ENCODE data around the gene OSTN. TPM values are rescaled to one million over a fixed set of nuclear protein-coding genes. Genes with fewer than 3 reads are reported as not detected.

The OSTN gene
- total RNA-seq, 4 donors from 2014 or later: not detected

DNA sequence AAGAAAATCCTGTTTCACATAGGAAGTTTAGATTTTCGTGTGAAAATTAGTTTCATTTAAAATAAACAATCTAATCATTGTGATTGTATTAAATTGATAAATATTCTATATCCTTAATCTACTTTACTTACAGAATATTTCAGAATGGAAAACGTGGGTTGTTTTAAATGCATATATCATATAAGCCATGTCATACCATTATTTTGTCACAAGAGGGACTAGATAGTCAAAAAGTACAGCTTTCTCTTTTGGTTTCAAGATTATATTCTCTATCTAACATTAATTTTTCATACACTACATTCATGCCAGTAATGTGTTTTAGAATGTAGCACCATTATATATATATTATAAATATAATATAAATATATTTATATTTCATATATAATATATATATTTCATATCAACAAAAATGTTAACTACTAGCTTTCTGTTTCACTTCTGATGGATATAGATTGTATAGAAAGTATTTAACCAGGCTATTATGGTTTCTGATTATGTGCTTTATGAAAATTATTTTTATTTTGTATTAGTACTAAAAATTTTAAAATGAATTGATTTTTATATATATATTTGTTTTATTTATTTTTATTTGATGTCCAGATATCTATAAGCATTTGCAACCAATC, 45.3 kb downstream of the OSTN start:
- TF ChIP-seq, protein P1, sequence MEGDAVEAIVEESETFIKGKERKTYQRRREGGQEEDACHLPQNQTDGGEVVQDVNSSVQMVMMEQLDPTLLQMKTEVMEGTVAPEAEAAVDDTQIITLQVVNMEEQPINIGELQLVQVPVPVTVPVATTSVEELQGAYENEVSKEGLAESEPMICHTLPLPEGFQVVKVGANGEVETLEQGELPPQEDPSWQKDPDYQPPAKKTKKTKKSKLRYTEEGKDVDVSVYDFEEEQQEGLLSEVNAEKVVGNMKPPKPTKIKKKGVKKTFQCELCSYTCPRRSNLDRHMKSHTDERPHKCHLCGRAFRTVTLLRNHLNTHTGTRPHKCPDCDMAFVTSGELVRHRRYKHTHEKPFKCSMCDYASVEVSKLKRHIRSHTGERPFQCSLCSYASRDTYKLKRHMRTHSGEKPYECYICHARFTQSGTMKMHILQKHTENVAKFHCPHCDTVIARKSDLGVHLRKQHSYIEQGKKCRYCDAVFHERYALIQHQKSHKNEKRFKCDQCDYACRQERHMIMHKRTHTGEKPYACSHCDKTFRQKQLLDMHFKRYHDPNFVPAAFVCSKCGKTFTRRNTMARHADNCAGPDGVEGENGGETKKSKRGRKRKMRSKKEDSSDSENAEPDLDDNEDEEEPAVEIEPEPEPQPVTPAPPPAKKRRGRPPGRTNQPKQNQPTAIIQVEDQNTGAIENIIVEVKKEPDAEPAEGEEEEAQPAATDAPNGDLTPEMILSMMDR (IDR thresholded peaks at IDR 0.05; ENCODE audit: low read depth): no peak

DNA sequence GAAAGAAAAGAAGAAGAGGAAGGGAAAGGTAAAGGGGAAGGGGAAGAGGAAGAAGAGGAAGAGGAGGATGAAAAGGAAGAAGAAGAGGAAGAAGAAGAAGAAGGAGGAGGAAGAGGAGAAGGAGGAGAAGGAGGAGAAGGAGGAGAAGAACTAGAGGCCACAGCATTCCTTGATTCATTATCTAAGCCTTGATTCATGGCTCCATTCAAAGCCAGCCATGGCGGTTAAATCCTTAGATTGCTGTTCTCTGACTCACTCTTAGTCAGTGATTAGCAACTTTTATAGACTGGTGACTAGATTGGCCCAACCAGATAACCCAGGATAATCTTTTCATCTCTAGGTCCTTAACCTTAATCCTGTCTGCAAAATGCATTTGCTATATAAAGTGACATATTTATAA, 47.6 kb downstream of the OSTN start:
- TF ChIP-seq, protein P1 (IDR thresholded peaks at IDR 0.05; ENCODE audit: low read depth): no peak

DNA sequence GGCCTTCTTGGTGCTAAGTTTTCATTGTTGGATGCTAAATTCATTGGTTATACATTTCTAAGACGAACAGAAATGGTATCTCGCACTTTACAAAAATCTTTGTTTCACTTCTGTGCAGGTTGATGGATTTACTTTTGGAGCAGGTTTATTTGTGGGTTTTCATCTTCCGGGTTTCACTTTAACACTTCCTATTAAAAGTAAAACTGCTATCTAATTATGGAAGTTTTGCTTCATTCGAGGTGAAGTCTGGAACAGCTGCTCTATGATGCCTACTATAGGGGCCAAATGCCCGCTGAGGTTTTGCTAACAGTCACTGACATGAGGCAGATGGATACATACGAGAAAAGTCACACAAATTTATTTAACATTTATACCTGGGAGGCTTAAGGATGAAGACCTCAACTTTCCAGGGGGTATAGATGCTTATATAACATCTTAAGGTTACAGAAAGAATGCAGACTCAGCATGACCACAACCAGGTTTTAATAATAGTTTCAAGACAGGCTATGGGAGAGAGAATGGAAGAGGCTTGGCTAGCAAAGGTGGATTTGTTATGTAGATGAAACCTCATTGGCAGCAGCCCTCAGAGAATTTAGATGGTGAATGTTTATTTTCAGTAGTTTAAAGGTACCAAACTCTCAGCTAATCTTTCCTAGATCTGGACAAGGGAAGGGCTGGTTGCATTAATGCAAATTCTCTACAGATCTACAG, 54.2 kb downstream of the OSTN start:
- TF ChIP-seq, protein P1 (IDR thresholded peaks at IDR 0.05; ENCODE audit: low read depth): no peak

DNA sequence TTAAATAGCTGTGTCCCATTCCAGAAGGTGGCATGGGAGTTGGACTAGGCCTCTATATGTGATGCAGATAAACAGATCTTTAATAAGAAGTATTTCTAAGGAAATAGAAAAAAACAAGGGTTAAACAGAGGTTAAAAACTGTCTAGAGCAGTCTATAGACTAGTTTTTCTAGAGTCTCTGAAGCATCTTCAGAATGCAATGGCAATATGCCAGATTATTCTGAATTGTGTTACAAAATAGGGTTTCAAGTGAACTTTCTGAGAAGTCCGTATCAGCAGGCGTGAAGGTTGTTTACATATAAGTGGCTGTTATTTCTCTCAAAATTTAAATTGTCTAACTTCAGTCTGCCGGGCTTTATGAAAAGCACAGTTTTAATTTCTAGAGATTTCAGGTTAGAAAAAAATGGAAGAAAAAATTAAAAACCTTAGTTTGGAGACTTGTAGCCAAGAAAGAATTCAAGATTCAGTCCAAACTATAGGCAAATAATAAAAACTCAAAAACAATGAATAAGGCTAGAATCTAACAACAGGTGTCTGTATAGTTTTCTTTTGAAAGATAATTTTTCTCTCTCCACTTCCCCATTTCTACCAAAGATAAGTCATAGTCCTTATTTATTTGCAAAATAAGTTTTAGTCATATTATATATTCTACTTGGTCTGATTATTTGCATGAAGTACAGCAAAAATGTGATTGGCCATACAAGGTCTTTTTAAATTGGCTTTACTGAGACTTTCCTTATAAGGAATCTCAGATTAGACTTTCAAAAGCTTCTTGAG, 55.2 kb downstream of the OSTN start:
- TF ChIP-seq, protein P1 (IDR thresholded peaks at IDR 0.05; ENCODE audit: low read depth): no peak

DNA sequence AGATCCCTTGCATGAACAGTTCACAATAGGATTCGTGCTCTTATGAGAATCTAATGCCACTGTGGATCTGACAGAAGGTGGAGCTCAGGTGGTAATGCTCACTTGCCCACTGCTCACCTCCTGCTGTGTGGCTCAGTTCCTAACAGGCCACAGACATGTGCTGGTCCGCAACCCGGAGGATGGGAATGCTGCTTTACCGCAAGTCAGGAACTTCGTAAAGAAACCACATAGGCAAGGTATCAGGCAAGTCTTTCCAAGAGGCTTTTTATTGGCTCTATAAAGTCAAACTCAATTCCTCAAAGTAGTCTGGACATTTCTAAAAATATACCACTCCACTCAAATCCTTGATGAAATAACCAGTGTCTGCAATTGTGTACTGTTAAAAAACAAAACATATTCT, 56.1 kb downstream of the OSTN start:
- TF ChIP-seq, protein P1 (IDR thresholded peaks at IDR 0.05; ENCODE audit: low read depth): no peak

DNA sequence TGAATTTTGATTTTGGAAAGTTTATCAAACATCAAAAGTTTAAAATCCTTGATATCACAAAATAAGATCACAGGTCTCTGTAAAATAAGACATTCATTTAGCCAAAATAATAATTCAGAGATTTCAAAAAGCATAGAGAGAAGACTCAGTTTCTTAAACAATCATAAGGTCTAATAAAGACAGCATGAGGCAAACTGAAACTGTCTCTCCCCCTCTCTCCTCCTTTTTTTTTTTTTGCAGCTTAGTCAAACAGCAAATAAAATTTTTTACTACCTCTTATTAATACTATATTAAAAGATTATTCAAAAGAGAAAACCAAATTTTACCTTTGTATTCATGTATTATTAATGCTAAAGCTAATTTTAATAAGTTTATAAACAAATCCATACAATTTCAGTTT, 57.4 kb downstream of the OSTN start:
- TF ChIP-seq, protein P1 (IDR thresholded peaks at IDR 0.05; ENCODE audit: low read depth): no peak

DNA sequence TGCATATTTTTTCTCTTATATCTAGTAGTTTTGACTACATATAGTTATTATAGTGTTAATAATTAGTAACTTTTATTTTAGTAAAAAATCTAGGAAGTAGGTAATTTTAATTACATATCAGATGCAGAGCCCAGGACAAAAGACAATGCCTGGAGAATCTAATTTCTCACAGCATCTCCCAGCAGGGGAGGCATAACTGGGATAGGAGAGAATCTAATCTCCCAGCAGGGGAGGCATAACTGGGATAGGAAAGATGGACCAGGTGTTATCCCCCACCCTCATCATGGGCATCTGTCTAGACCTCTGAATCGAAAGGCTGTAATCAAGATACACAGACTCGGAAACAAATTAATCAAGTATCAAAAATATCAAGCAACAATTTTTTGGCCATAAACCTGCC, 58.2 kb downstream of the OSTN start:
- TF ChIP-seq, protein P1 (IDR thresholded peaks at IDR 0.05; ENCODE audit: low read depth): no peak

Data from subcutaneous adipose tissue (tissue), 4 donors.